Fibroblast of skin of right quadriceps (primary cell): ENCODE results near the gene PDK3.

Source experiments
- DNase-seq: peaks from one replicate; pipeline ENCODE4 v3.0.0-alpha.2; 2013

The PDK3 gene

GRCh38 chrX:24563291-24564010, 98.4 kb downstream of the PDK3 start:
- DNase-seq = no peak

- DNase-seq = no peak
These were observed 101.2 kb downstream of the PDK3 start for GRCh38 chrX:24566240-24566639.

GRCh38 chrX:24567169-24567568, 102.1 kb downstream of the PDK3 start:
- no peak for DNase-seq

GRCh38 chrX:24574743-24575142, 109.7 kb downstream of the PDK3 start:
- no peak for DNase-seq

- DNase-seq = no peak
These were observed 110.4 kb downstream of the PDK3 start for GRCh38 chrX:24575496-24575895.

- no peak for DNase-seq
These were observed 112.0 kb downstream of the PDK3 start for GRCh38 chrX:24577091-24577490.
